GM23338 (cell line): ENCODE results near the gene SIDT1.

Experiments
- CREB1 ChIP-seq: fragments of 250-450 bp; sonication (Bioruptor Pico); IDR thresholded peaks from 2 replicates; pipeline ENCODE4 v1.5.0; 2020; ENCODE audit warnings: low read depth, mild to moderate bottlenecking, moderate library complexity
- EZH2 ChIP-seq: fragments of 200-600 bp; sonication (generic); IDR thresholded peaks from one replicate; pipeline ENCODE4 v1.8.0; 2017; ENCODE audit warnings: antibody characterized with exemption, mild to moderate bottlenecking, low read depth; ENCODE audit not compliant: unreplicated experiment
- EZH2phosphoT487 ChIP-seq: fragments of 200-600 bp; sonication (generic); IDR thresholded peaks from one replicate; pipeline ENCODE4 v1.8.1; 2018; ENCODE audit warnings: antibody characterized with exemption; ENCODE audit not compliant: unreplicated experiment
- JUNB ChIP-seq: IDR thresholded peaks from one replicate; pipeline ENCODE4 v1.6.1; 2016; ENCODE audit warnings: antibody characterized with exemption; ENCODE audit not compliant: unreplicated experiment
- NANOG ChIP-seq: IDR thresholded peaks from 2 replicates; pipeline ENCODE4 v1.6.1; 2016; ENCODE audit warnings: antibody characterized with exemption, borderline replicate concordance
- POLR2AphosphoS5 ChIP-seq: IDR thresholded peaks from 2 replicates; pipeline ENCODE4 v1.6.1; 2016; ENCODE audit warnings: antibody characterized with exemption, low read depth
- REST ChIP-seq: IDR thresholded peaks from one replicate; pipeline ENCODE4 v1.6.1; 2018; ENCODE audit warnings: antibody characterized with exemption; ENCODE audit not compliant: unreplicated experiment
- STAT1 ChIP-seq: IDR thresholded peaks from one replicate; pipeline ENCODE4 v1.6.1; 2016; ENCODE audit warnings: antibody characterized with exemption; ENCODE audit not compliant: unreplicated experiment
- ZNF114 ChIP-seq: fragments of 250-450 bp; sonication (Bioruptor Pico); IDR thresholded peaks from 2 replicates; pipeline ENCODE4 v1.5.0; 2020; ENCODE audit warnings: mild to moderate bottlenecking, moderate library complexity
- ZNF331 ChIP-seq: fragments of 250-450 bp; sonication (Bioruptor Pico); IDR thresholded peaks from 2 replicates; pipeline ENCODE4 v1.5.0; 2020; ENCODE audit warnings: low read depth, mild to moderate bottlenecking, moderate library complexity
- TF ChIP-seq, protein P1 (sequence below): IDR thresholded peaks from 2 replicates; pipeline ENCODE4 v1.6.1; 2016; ENCODE audit warnings: antibody characterized with exemption
- TF ChIP-seq, protein P2 (sequence below), 2 experiments: fragments of 200-600 bp in 1 of 2; sonication (generic) in 1 of 2; conservative IDR thresholded peaks; 2 replicates each; pipeline versions ENCODE4 v1.5.1 to v1.6.1; 2016 to 2017; ENCODE audit warnings: antibody characterized with exemption in 2 of 2, low read depth in 2 of 2, mild to moderate bottlenecking in 2 of 2, moderate library complexity in 1 of 2
- TF ChIP-seq, protein P3 (sequence below): fragments of 250-450 bp; sonication (Bioruptor Pico); IDR thresholded peaks from 2 replicates; pipeline ENCODE4 v1.5.0; 2020; ENCODE audit warnings: mild to moderate bottlenecking, moderate library complexity

- TF ChIP-seq, protein P1, sequence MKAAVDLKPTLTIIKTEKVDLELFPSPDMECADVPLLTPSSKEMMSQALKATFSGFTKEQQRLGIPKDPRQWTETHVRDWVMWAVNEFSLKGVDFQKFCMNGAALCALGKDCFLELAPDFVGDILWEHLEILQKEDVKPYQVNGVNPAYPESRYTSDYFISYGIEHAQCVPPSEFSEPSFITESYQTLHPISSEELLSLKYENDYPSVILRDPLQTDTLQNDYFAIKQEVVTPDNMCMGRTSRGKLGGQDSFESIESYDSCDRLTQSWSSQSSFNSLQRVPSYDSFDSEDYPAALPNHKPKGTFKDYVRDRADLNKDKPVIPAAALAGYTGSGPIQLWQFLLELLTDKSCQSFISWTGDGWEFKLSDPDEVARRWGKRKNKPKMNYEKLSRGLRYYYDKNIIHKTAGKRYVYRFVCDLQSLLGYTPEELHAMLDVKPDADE: no peak
- TF ChIP-seq, protein P2, sequence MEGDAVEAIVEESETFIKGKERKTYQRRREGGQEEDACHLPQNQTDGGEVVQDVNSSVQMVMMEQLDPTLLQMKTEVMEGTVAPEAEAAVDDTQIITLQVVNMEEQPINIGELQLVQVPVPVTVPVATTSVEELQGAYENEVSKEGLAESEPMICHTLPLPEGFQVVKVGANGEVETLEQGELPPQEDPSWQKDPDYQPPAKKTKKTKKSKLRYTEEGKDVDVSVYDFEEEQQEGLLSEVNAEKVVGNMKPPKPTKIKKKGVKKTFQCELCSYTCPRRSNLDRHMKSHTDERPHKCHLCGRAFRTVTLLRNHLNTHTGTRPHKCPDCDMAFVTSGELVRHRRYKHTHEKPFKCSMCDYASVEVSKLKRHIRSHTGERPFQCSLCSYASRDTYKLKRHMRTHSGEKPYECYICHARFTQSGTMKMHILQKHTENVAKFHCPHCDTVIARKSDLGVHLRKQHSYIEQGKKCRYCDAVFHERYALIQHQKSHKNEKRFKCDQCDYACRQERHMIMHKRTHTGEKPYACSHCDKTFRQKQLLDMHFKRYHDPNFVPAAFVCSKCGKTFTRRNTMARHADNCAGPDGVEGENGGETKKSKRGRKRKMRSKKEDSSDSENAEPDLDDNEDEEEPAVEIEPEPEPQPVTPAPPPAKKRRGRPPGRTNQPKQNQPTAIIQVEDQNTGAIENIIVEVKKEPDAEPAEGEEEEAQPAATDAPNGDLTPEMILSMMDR (conservative IDR thresholded peaks at IDR 0.05; ENCODE audit: low read depth in 2 of 2): no peak
- TF ChIP-seq JUNB (no peak), EZH2phosphoT487 (no peak), POLR2AphosphoS5 (no peak), EZH2 (no peak), REST (no peak), CREB1 (CRISPR knock-in tag) (no peak), ZNF331 (CRISPR knock-in tag) (no peak), ZNF114 (CRISPR knock-in tag) (no peak), STAT1 (no peak), NANOG (no peak)
- TF ChIP-seq, protein P3, sequence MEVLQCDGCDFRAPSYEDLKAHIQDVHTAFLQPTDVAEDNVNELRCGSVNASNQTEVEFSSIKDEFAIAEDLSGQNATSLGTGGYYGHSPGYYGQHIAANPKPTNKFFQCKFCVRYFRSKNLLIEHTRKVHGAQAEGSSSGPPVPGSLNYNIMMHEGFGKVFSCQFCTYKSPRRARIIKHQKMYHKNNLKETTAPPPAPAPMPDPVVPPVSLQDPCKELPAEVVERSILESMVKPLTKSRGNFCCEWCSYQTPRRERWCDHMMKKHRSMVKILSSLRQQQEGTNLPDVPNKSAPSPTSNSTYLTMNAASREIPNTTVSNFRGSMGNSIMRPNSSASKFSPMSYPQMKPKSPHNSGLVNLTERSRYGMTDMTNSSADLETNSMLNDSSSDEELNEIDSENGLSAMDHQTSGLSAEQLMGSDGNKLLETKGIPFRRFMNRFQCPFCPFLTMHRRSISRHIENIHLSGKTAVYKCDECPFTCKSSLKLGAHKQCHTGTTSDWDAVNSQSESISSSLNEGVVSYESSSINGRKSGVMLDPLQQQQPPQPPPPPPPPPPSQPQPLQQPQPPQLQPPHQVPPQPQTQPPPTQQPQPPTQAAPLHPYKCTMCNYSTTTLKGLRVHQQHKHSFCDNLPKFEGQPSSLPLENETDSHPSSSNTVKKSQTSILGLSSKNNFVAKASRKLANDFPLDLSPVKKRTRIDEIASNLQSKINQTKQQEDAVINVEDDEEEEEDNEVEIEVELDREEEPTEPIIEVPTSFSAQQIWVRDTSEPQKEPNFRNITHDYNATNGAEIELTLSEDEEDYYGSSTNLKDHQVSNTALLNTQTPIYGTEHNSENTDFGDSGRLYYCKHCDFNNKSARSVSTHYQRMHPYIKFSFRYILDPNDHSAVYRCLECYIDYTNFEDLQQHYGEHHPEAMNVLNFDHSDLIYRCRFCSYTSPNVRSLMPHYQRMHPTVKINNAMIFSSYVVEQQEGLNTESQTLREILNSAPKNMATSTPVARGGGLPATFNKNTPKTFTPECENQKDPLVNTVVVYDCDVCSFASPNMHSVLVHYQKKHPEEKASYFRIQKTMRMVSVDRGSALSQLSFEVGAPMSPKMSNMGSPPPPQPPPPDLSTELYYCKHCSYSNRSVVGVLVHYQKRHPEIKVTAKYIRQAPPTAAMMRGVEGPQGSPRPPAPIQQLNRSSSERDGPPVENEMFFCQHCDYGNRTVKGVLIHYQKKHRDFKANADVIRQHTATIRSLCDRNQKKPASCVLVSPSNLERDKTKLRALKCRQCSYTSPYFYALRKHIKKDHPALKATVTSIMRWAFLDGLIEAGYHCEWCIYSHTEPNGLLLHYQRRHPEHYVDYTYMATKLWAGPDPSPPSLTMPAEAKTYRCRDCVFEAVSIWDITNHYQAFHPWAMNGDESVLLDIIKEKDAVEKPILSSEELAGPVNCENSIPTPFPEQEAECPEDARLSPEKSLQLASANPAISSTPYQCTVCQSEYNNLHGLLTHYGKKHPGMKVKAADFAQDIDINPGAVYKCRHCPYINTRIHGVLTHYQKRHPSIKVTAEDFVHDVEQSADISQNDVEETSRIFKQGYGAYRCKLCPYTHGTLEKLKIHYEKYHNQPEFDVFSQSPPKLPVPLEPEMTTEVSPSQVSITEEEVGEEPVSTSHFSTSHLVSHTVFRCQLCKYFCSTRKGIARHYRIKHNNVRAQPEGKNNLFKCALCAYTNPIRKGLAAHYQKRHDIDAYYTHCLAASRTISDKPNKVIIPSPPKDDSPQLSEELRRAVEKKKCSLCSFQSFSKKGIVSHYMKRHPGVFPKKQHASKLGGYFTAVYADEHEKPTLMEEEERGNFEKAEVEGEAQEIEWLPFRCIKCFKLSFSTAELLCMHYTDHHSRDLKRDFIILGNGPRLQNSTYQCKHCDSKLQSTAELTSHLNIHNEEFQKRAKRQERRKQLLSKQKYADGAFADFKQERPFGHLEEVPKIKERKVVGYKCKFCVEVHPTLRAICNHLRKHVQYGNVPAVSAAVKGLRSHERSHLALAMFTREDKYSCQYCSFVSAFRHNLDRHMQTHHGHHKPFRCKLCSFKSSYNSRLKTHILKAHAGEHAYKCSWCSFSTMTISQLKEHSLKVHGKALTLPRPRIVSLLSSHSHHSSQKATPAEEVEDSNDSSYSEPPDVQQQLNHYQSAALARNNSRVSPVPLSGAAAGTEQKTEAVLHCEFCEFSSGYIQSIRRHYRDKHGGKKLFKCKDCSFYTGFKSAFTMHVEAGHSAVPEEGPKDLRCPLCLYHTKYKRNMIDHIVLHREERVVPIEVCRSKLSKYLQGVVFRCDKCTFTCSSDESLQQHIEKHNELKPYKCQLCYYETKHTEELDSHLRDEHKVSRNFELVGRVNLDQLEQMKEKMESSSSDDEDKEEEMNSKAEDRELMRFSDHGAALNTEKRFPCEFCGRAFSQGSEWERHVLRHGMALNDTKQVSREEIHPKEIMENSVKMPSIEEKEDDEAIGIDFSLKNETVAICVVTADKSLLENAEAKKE: no peak
These were observed 68.9 kb downstream of the SIDT1 start for GRCh38 chr3:113601240-113601639.
